GM23248 (cell line): ENCODE data around the gene KISS1R. TPM values are rescaled to one million over a fixed set of nuclear protein-coding genes. Genes with fewer than 3 reads are reported as not detected.
A peak's percentile ranks its signal among the peaks of the same experiment; 100 is the strongest.

Experiments
- DNase-seq: peaks from one replicate; pipeline ENCODE4 v3.0.0-alpha.2; 2015
- H2AFZ ChIP-seq: fragments of 200-600 bp; sonication (generic); 2 replicates; pipeline ENCODE4 v1.6.1; 2016; ENCODE audit warnings: antibody characterized with exemption
- H3F3A ChIP-seq: fragments of 200-600 bp; sonication (generic); 2 replicates; pipeline ENCODE4 v1.6.1; 2016; ENCODE audit warnings: mild to moderate bottlenecking, antibody characterized with exemption, mixed run types; ENCODE audit not compliant: insufficient read depth
- H3K27ac ChIP-seq: fragments of 200-600 bp; sonication (generic); 2 replicates; pipeline ENCODE4 v1.5.1; 2016; ENCODE audit warnings: mild to moderate bottlenecking
- H3K27me3 ChIP-seq: fragments of 200-600 bp; sonication (generic); replicated peaks from 2 replicates; pipeline ENCODE4 v1.6.1; 2016; ENCODE audit warnings: mild to moderate bottlenecking; ENCODE audit not compliant: insufficient read depth
- H3K36me3 ChIP-seq: fragments of 200-600 bp; sonication (generic); 2 replicates; pipeline ENCODE4 v1.6.1; 2016; ENCODE audit warnings: low read depth, mild to moderate bottlenecking
- H3K4me1 ChIP-seq: fragments of 200-600 bp; sonication (generic); 2 replicates; pipeline ENCODE4 v1.6.1; 2016; ENCODE audit warnings: mild to moderate bottlenecking; ENCODE audit not compliant: insufficient read depth
- H3K4me2 ChIP-seq: fragments of 200-600 bp; sonication (generic); one replicate; pipeline ENCODE4 v1.6.1; 2016; ENCODE audit warnings: mild to moderate bottlenecking; ENCODE audit not compliant: unreplicated experiment
- H3K4me3 ChIP-seq: fragments of 200-600 bp; sonication (generic); 2 replicates; pipeline ENCODE4 v1.5.1; 2016; ENCODE audit warnings: mild to moderate bottlenecking
- H3K79me2 ChIP-seq: fragments of 200-600 bp; sonication (generic); 2 replicates; pipeline ENCODE4 v1.6.1; 2016; ENCODE audit warnings: mild to moderate bottlenecking; ENCODE audit not compliant: insufficient read depth
- H3K9ac ChIP-seq: fragments of 200-600 bp; sonication (generic); 2 replicates; pipeline ENCODE4 v1.6.1; 2016; ENCODE audit warnings: mild to moderate bottlenecking
- H3K9me2 ChIP-seq: fragments of 200-600 bp; sonication (generic); 2 replicates; pipeline ENCODE4 v1.6.1; 2016; ENCODE audit warnings: mixed run types, mild to moderate bottlenecking, moderate library complexity; ENCODE audit not compliant: insufficient read depth
- H3K9me3 ChIP-seq: fragments of 200-600 bp; sonication (generic); one replicate; pipeline ENCODE4 v1.6.1; 2017; ENCODE audit warnings: low read depth
- H4K20me1 ChIP-seq: fragments of 200-600 bp; sonication (generic); 2 replicates; pipeline ENCODE4 v1.6.0; 2016; ENCODE audit not compliant: insufficient read depth
- EZH2 ChIP-seq: fragments of 200-600 bp; sonication (generic); IDR thresholded peaks from 2 replicates; pipeline ENCODE4 v1.6.1; 2018; ENCODE audit warnings: antibody characterized with exemption, mild to moderate bottlenecking; ENCODE audit not compliant: insufficient read depth, poor library complexity, severe bottlenecking
- EZH2phosphoT487 ChIP-seq: fragments of 200-600 bp; sonication (generic); IDR thresholded peaks from 2 replicates; pipeline ENCODE4 v1.6.1; 2018; ENCODE audit warnings: antibody characterized with exemption, moderate library complexity, mild to moderate bottlenecking, low read depth; ENCODE audit not compliant: insufficient read depth
- WGBS, 2 experiments: methylation state at CpG; one replicate each; pipeline ENCODE4 v1.1.6; 2015 to 2017; ENCODE audit warnings: low lambda C conversion rate in 2 of 2, low coverage in 1 of 2; ENCODE audit errors: missing lambda C conversion rate in 2 of 2; 5-methylcytosine and 5-hydroxymethylcytosine counted together
- in situ Hi-C: fragments of 300-500 bp; cut with MboI; formaldehyde crosslinking; loops from 2 replicates; pipeline ENCODE4 v1.15.0; 2020
- polyA plus RNA-seq: library from polyadenylated mRNA; unstranded; fragments of >200 nt; fragmentation: Nextera tagmentation; extraction: Ambion mirVana; gene quantifications from 2 replicates; pipeline ENCODE4 v1.2.1, GENCODE V29; 2016
- total RNA-seq: library from RNA; depleted of rRNA; stranded (reverse); fragments of >200 nt; shearing (Covaris generic); gene quantifications from 2 replicates; pipeline ENCODE4 v1.2.3, GENCODE V29; 2014

The KISS1R gene
- total and polyA plus RNA-seq, 2 experiments from 2014 or later, result not detected

GRCh38 chr19:952049-952679, 35.0 kb downstream of the KISS1R start:
- 83 to 91% methylated on average over 14 of the region's 14 CpGs for WGBS, 2 experiments
- Histone ChIP-seq H3K27me3 (no peaks in the 10 kb centered on the region), H4K20me1 (no peaks in the 10 kb centered on the region), H3K4me1 (peaks cover 18% of the 10 kb centered on the region; the same call in 1 of the 2 replicates), H2AFZ (no peak overlapping the region), H3K27ac (peak overlapping the region; percentile 51), H3F3A (no peaks in the 10 kb centered on the region), H3K36me3 (no peaks in the 10 kb centered on the region), H3K9me2 (no peaks in the 10 kb centered on the region), H3K79me2 (peaks cover 89% of the 10 kb centered on the region), H3K4me2 (no peak overlapping the region), H3K9me3 (no peaks in the 10 kb centered on the region), H3K4me3 (no peak overlapping the region), H3K9ac (peak overlapping the region; percentile 25; the same call in 1 of the 2 replicates)
- no peak for DNase-seq
- in situ Hi-C loops, result no loop called here
- no peak for TF ChIP-seq EZH2phosphoT487
- no peak for TF ChIP-seq EZH2

GRCh38 chr19:952680-953444, 35.7 kb downstream of the KISS1R start:
- Histone ChIP-seq H2AFZ (no peak overlapping the region), H3K9me3 (no peaks in the 10 kb centered on the region), H3K27ac (no peak overlapping the region), H3K4me1 (peaks cover 18% of the 10 kb centered on the region; the same call in 1 of the 2 replicates), H3K36me3 (no peaks in the 10 kb centered on the region), H3K4me3 (no peak overlapping the region), H4K20me1 (no peaks in the 10 kb centered on the region), H3K79me2 (peaks cover 89% of the 10 kb centered on the region), H3K27me3 (no peaks in the 10 kb centered on the region), H3F3A (no peaks in the 10 kb centered on the region), H3K4me2 (no peak overlapping the region), H3K9me2 (no peaks in the 10 kb centered on the region), H3K9ac (no peak overlapping the region)
- no peak for TF ChIP-seq EZH2phosphoT487
- TF ChIP-seq EZH2, result no peak
- DNase-seq, result no peak
- in situ Hi-C loops, result no loop called here
- 54 to 60% methylated on average over 14 to 20 of the region's 21 CpGs for WGBS, 2 experiments

DNA sequence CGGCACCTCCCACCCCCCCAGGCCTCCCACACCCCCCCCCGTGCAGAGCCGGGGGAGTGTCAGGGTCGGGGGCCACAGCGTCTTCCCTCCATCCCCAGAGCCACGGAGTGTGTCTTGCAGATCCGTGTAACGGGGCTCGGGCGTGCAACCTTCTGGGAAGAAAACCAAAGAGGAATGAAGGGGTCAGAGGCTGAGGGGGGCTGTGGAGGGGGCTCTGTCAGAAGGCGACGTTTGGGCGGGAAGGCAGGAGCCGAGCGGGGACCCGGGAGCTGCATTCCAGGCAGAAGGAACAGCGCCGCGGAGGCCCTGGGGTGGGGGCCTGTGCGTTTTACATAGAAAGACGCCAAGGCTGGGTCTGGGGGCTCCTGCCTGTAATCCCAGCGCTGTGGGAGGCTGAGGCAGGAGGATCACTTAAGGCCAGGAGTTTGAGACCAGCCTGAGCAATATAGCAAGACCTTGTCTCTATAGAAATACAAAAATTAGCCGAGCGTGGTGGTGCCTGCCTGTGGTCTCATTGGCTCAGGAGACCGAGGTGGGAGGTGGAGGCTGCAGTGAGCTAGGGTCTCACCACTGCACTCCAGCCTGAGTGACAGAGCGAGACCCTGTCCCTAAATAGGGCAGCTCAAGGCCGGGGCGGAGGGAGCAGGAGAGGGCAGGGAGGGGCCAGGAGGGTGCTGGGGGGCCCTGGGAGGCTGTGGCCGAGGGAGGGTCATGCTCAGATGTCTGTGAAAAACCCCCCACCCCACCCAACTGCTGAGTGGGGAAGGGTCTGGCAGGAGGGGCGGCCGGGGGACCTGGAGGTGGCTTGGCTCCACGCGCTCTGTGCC, 36.5 kb downstream of the KISS1R start:
- peaks cover 89% of the 10 kb centered on the region for H3K79me2 ChIP-seq
- 77 to 79% methylated on average over 25 to 33 of the region's 33 CpGs for WGBS, 2 experiments

GRCh38 chr19:954272-954671, 37.1 kb downstream of the KISS1R start:
- TF ChIP-seq EZH2phosphoT487 (no peak), EZH2 (no peak)
- Histone ChIP-seq H3K4me3 (no peak overlapping the region), H3K27me3 (no peaks in the 10 kb centered on the region), H3K27ac (no peak overlapping the region), H3K4me2 (no peak overlapping the region), H4K20me1 (no peaks in the 10 kb centered on the region), H3K9me2 (no peaks in the 10 kb centered on the region), H3K79me2 (peaks cover 92% of the 10 kb centered on the region), H3K4me1 (peaks cover 18% of the 10 kb centered on the region; the same call in 1 of the 2 replicates), H3K9me3 (no peaks in the 10 kb centered on the region), H3K9ac (no peak overlapping the region), H2AFZ (no peak overlapping the region), H3K36me3 (no peaks in the 10 kb centered on the region), H3F3A (no peaks in the 10 kb centered on the region)
- DNase-seq, result no peak
- in situ Hi-C loops, result no loop called here
- WGBS, 2 experiments, result 86% methylated on average over 12 to 14 of the region's 14 CpGs

More for the DNA sequence above, 36.5 kb downstream of the KISS1R start:
- Histone ChIP-seq H3K4me1 (peaks cover 18% of the 10 kb centered on the region; the same call in 1 of the 2 replicates), H2AFZ (no peak overlapping the region), H3F3A (no peaks in the 10 kb centered on the region), H3K9me2 (no peaks in the 10 kb centered on the region), H3K27me3 (no peaks in the 10 kb centered on the region), H3K9ac (no peak overlapping the region), H4K20me1 (no peaks in the 10 kb centered on the region), H3K4me2 (no peak overlapping the region), H3K4me3 (no peak overlapping the region), H3K9me3 (no peaks in the 10 kb centered on the region), H3K36me3 (no peaks in the 10 kb centered on the region), H3K27ac (no peak overlapping the region)
- TF ChIP-seq EZH2 (no peak), EZH2phosphoT487 (no peak)
- no peak for DNase-seq
- in situ Hi-C loops, result no loop called here
